Naive B cell (primary cell): Measurements from ENCODE around the gene AP3B1. TPM values are rescaled to one million over a fixed set of nuclear protein-coding genes. Genes with fewer than 3 reads are reported as not detected.
"Not testable (repeated sequence)": the region's sequence is repeated elsewhere in the genome, so short reads cannot be mapped to it uniquely, and the experiment has no call there.

Experiments used
- ATAC-seq, 2 donors: fragments of 150-1000 bp; cut with Tn5 transposase; 2 replicates each; pipeline ENCODE4 v1.10.0; 2021; ENCODE audit warnings: low read depth in 2 of 2, mild to moderate bottlenecking in 2 of 2, moderate library complexity in 2 of 2
- DNase-seq: peaks from one replicate; pipeline ENCODE4 v3.0.0; 2022
- H3K27ac Mint-ChIP-seq, 6 donors: one replicate each; pipeline ENCODE4 v1.8.0; 2020 to 2022; ENCODE audit warnings: mild to moderate bottlenecking in 6 of 6, mixed read lengths in 6 of 6, moderate library complexity in 5 of 6, inconsistent platforms in 2 of 6
- H3K27me3 Mint-ChIP-seq, 3 donors: one replicate each; pipeline ENCODE4 v1.8.0; 2021 to 2022; ENCODE audit warnings: mixed read lengths in 3 of 3, mild to moderate bottlenecking in 1 of 3
- H3K36me3 Mint-ChIP-seq, 2 donors: one replicate each; pipeline ENCODE4 v1.8.0; 2020 to 2022; ENCODE audit warnings: mixed read lengths in 2 of 2, inconsistent platforms in 1 of 2, mild to moderate bottlenecking in 1 of 2
- H3K4me1 Mint-ChIP-seq, 3 donors: one replicate each; pipeline ENCODE4 v1.8.0; 2020 to 2022; ENCODE audit warnings: mixed read lengths in 3 of 3, inconsistent platforms in 1 of 3, mild to moderate bottlenecking in 1 of 3, moderate library complexity in 1 of 3
- H3K4me3 Mint-ChIP-seq, 8 donors: one replicate each; pipeline ENCODE4 v1.8.0; 2020 to 2022; ENCODE audit warnings: mild to moderate bottlenecking in 8 of 8, mixed read lengths in 8 of 8, moderate library complexity in 8 of 8, inconsistent platforms in 2 of 8
- H3K9me3 Mint-ChIP-seq, 7 donors: one replicate each; pipeline ENCODE4 v1.8.0; 2020 to 2022; ENCODE audit warnings: mixed read lengths in 7 of 7, mild to moderate bottlenecking in 5 of 7, inconsistent platforms in 2 of 7, moderate library complexity in 1 of 7
- polyA plus RNA-seq, 6 donors: library from polyadenylated mRNA; unstranded; fragments of 300-500 nt; fragmentation: Illumina TruSeq; gene quantifications; one replicate each; pipeline ENCODE4 v1.2.3, GENCODE V29; 2021; ENCODE audit warnings: low read depth in 6 of 6

The AP3B1 gene
- polyA plus RNA-seq, 6 donors from 2014 or later, result 57.1 to 152 (median 98.9) TPM

DNA sequence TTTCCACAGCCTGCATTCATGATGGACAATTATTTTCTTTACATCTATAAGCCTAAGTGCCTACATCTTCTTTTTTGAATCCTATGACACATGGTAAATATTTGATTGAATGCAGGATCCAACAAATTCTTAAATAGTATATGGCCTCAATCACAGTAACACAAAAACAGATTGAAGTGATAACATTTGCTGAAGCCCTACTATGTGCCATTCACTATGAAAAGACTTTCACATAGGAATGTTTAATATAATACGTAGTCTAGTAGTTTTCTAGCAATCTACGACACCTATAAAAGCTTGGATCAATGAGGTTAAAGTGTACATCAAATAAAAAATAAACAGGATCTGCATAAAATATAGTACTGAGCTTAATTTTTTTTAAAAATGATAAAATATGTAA lies 231.0 kb downstream of the AP3B1 start:
- peaks cover 20 to 24% of the 10 kb centered on the region in 2 donors for H3K36me3 Mint-ChIP-seq
- H3K4me1 Mint-ChIP-seq, result peaks cover 0 to 18% (median 17%) of the 10 kb centered on the region in 3 donors
- ATAC-seq, result no peak
- H3K9me3 Mint-ChIP-seq, result peaks cover 8 to 23% (median 11%) of the 10 kb centered on the region in 7 donors
- no peak overlapping the region for H3K4me3 Mint-ChIP-seq
- no peak overlapping the region for H3K27ac Mint-ChIP-seq
- no peak for DNase-seq
- H3K27me3 Mint-ChIP-seq, result no peaks in the 10 kb centered on the region

DNA sequence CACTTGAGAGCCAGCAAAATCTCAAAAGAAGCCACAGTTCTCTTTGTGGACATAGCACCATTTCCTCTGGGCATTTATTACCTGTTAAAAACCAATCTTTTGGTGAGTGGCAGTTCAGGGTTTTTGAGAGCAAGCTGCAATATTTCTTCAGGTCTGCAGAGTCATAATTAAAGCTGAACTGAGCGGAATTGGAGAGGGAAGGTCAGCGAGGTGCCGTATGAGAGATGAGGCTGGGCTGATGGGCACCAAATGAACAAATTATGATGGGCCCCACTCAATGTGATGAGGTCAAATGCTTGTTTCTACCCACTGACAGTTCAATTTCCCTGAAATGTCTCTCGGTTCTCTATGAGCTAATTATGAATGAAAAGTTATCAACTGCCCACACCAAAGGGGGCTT lies 231.9 kb downstream of the AP3B1 start:
- Mint-ChIP-seq H3K9me3 (peaks cover 5 to 15% (median 6%) of the 10 kb centered on the region in 7 donors), H3K4me1 (peaks cover 0 to 16% (median 10%) of the 10 kb centered on the region in 3 donors), H3K27ac (peak overlapping the region in 1 of 6 donors; percentile 38), H3K27me3 (no peaks in the 10 kb centered on the region), H3K36me3 (peaks cover 14 to 16% of the 10 kb centered on the region in 2 donors), H3K4me3 (no peak overlapping the region)
- ATAC-seq, result no peak
- no peak for DNase-seq

DNA sequence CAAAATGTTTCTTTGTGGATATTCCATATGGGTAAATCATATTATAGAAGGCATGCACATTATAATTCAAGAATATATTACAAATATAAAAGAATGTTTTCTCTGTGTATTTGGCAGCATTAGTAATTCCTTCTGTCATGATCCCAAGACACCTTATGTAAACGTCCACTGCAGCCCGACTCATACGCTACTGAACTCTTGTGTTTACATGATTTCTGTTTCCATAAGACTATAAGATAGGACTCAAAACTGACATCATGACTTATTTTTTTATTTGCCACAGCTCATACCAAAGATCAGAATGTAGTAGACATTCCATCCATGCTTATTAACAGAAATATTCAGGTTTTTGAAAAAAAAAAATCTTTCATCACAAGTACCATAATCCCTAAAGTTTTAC lies 234.1 kb downstream of the AP3B1 start:
- H3K27ac Mint-ChIP-seq, result peak overlapping the region in 1 of 6 donors; percentile 22

DNA sequence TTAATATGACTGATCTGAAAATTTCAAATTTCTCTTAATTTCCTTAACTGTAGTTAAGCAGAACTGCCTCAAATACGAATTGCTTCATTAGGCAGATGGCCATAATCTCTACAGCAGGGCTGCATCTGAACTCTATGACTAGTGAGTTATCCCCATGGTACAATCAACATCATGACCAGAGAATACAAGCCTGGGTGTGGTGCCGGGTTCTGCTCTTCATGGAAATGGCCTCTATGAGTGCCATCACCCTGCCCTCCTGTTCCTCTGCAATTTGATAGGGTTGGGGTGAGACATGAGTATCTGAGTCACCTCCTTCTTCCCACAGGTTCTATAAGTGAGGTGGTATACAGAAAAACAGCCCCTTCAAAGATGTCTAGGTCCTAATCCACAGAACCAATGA lies 235.9 kb downstream of the AP3B1 start:
- DNase-seq, result no peak
- Mint-ChIP-seq H3K27me3 (no peaks in the 10 kb centered on the region), H3K4me1 (peaks cover 0 to 16% (median 12%) of the 10 kb centered on the region in 3 donors), H3K36me3 (no peaks in the 10 kb centered on the region), H3K27ac (peak overlapping the region in 1 of 6 donors; percentile 27), H3K4me3 (no peak overlapping the region), H3K9me3 (no peaks in the 10 kb centered on the region)
- no peak for ATAC-seq

More for the DNA sequence above, 234.1 kb downstream of the AP3B1 start:
- Mint-ChIP-seq H3K9me3 (no peaks in the 10 kb centered on the region), H3K27me3 (no peaks in the 10 kb centered on the region), H3K4me3 (no peak overlapping the region), H3K36me3 (no peaks in the 10 kb centered on the region), H3K4me1 (peaks cover 0 to 12% (median 8%) of the 10 kb centered on the region in 3 donors)
- DNase-seq (no peak), ATAC-seq (no peak)

DNA sequence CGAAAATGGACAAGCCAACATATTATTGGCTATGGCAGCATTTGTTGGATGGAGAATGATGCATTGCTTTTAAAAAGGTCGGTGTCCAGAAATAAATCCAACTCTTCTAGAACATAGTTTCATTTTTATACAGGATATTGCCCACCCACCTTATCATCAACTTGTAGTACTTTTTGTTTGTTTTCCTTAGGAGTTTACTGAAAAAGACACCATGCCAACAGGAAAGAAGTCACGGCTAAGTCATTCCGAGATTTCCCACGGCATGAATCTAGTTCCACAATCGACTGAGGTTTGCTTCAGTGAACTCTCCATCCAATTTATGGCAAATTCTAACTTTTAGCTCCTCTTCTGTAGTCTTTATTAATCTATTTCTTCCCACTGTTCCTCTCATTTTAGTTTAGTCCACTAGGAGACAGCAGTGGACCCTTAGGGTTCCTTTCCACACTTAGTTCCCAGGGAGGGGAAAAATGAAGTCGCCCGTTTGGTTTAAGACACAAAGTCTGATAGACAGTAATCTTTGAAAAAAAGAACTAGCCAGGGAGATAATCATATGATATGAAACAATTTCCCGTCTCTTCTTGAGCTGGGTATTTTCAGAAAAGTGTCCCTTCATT lies 237.5 kb downstream of the AP3B1 start:
- Mint-ChIP-seq H3K4me3 (no peak overlapping the region), H3K4me1 (peaks cover 0 to 18% (median 12%) of the 10 kb centered on the region in 3 donors), H3K27ac (peak overlapping the region in 1 of 6 donors; percentile 21), H3K27me3 (no peaks in the 10 kb centered on the region), H3K36me3 (no peaks in the 10 kb centered on the region), H3K9me3 (no peaks in the 10 kb centered on the region)
- ATAC-seq, result no peak
- DNase-seq, result no peak

DNA sequence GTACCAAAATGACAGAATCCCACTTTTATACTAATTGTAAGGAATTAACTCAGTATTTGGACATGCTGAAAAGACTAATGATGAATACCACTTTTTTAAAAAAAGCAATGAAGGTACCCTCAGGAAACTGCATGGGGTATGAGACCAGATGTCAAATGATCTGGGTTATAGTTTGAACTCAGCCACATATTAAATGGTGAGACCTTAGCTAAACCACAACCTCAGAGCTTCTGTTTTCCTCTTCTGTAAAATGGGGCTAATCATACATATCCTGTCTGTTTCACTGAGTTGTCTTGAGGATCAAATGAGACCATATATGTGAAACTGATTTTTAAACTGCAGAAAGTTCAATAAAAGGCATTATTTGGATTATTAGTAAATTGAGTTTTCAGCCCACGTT lies 238.4 kb downstream of the AP3B1 start:
- no peak overlapping the region for H3K4me3 Mint-ChIP-seq
- no peaks in the 10 kb centered on the region for H3K27me3 Mint-ChIP-seq
- DNase-seq (no peak), ATAC-seq (no peak)
- no peaks in the 10 kb centered on the region for H3K36me3 Mint-ChIP-seq
- H3K4me1 Mint-ChIP-seq, result peaks cover 0 to 18% (median 12%) of the 10 kb centered on the region in 3 donors
- H3K27ac Mint-ChIP-seq, result peak overlapping the region in 1 of 6 donors; percentile 16
- H3K9me3 Mint-ChIP-seq, result no peaks in the 10 kb centered on the region

DNA sequence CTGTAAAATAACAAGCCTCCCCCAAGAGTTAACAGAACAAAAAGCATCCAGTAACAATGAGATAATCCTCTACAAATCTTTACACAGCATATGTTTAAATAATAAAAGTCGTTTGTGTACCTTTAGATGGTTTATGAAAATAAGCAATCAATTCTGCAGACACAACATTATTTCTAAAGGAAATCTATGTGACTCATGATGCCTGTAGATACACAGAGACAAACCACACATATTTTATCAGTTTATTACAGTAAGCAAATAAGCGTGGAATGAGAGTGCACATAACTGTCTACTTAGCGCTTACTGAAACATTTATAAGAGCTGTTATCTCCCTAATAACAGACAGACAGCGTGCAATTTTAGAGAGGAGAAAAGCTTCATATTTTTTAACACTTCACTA lies 243.6 kb downstream of the AP3B1 start:
- no peak overlapping the region for H3K27ac Mint-ChIP-seq
- H3K27me3 Mint-ChIP-seq, result no peaks in the 10 kb centered on the region
- no peak for ATAC-seq
- no peak for DNase-seq
- no peak overlapping the region for H3K4me3 Mint-ChIP-seq
- peaks cover 0 to 7% (median 5%) of the 10 kb centered on the region in 7 donors for H3K9me3 Mint-ChIP-seq
- H3K36me3 Mint-ChIP-seq, result peaks cover 14 to 15% of the 10 kb centered on the region in 2 donors
- H3K4me1 Mint-ChIP-seq, result peaks cover 0 to 6% (median 4%) of the 10 kb centered on the region in 3 donors

DNA sequence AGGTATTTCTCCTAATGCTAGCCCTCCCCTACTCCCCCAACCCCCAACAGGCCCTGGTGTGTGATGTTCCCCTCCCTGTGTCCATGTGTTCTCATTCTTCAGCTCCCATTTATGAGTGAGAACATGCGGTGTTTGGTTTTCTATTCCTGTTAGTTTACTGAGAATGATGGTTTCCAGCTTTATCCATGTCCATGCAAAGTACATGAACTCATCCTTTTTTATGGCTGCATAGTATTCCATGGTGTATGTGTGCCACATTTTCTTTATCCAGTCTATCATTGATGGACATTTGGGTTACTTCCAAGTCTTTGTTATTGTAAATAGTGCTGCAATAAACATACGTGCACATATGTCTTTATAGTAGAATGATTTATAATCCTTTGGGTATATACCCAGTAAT lies 247.7 kb downstream of the AP3B1 start:
- H3K36me3 Mint-ChIP-seq, result peaks cover 27 to 32% of the 10 kb centered on the region in 2 donors
- DNase-seq, H3K27me3 Mint-ChIP-seq, H3K4me3 Mint-ChIP-seq, H3K27ac Mint-ChIP-seq, H3K9me3 Mint-ChIP-seq, H3K4me1 Mint-ChIP-seq, ATAC-seq: not testable (repeated sequence)

DNA sequence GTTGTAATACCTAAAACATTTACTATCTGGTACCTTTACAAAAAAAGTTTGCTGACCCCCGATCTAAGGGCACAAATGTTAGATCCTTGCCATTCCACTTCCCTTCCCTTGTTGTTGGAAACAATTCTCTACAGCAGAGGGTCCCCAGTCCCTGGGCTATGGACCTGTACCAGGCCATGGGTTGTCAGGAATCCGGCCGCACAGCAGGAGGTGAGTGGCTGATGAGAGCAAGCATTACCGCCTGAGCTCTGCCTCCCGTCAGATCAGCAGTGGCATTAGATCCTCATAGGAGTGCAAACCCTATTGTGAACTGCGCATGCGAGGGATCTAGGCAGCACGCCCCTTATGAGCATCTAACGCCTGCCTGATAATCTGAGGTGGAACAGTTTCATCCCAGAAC lies 248.5 kb downstream of the AP3B1 start:
- H3K9me3 Mint-ChIP-seq, result peaks cover 0 to 7% (median 5%) of the 10 kb centered on the region in 7 donors

DNA sequence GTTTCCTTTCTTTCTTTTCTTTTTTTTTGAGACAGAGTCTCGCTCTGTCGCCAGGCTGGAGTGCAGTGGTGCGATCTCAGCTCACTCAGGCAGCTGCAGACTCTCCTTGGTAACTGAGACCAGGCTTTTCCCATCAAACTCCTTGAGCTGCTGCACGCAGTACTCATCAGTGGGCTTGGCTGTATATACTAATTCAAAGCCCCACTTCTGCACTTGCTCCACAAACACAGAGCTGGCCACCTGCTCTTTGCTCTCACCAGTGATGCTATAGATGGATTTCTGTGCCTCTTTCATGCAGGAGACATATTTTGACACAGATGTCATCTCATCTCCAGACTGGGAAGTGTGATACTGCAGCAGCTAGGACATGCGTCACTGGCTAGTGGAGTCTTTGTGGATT lies 252.7 kb downstream of the AP3B1 start:
- Mint-ChIP-seq H3K36me3 (peaks cover 21 to 43% of the 10 kb centered on the region in 2 donors), H3K27me3 (no peaks in the 10 kb centered on the region), H3K4me3 (no peak overlapping the region), H3K27ac (no peak overlapping the region), H3K9me3 (peaks cover 0 to 5% (median 0%) of the 10 kb centered on the region in 7 donors), H3K4me1 (peaks cover 5 to 7% (median 5%) of the 10 kb centered on the region in 3 donors)
- DNase-seq (no peak), ATAC-seq (no peak)

More for the DNA sequence above, 248.5 kb downstream of the AP3B1 start:
- no peak for DNase-seq
- Mint-ChIP-seq H3K4me3 (no peak overlapping the region), H3K27me3 (no peaks in the 10 kb centered on the region), H3K36me3 (peaks cover 27 to 32% of the 10 kb centered on the region in 2 donors), H3K27ac (peak overlapping the region in 1 of 6 donors; percentile 26), H3K4me1 (peaks cover 5 to 7% (median 5%) of the 10 kb centered on the region in 3 donors)
- no peak for ATAC-seq

DNA sequence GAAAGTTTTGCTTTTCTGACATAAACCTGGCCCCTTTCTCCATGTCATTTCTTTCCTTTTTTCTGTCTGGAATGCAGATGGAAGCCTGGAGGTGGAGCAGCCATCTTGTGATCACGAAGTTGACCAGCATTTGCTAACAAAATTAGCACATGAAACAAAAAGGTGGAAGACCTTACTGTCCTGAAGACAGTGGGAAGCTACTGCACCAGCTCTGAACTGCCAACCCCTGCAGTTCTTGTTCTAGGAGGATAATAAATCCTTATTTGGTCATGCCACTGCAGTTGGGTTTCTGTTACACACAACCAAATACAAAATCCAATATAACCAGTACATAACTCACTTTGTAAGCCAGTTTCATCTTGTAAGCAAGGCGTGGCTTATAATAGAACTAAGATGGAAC lies 269.0 kb downstream of the AP3B1 start:
- peaks cover 13 to 25% of the 10 kb centered on the region in 2 donors for H3K36me3 Mint-ChIP-seq
- H3K9me3 Mint-ChIP-seq, result no peaks in the 10 kb centered on the region
- H3K4me3 Mint-ChIP-seq, result no peak overlapping the region
- H3K27me3 Mint-ChIP-seq, result no peaks in the 10 kb centered on the region
- H3K4me1 Mint-ChIP-seq, result peaks cover 5 to 10% (median 9%) of the 10 kb centered on the region in 3 donors
- no peak for ATAC-seq
- DNase-seq, result no peak
- peak overlapping the region in 1 of 6 donors; percentile 39 for H3K27ac Mint-ChIP-seq

DNA sequence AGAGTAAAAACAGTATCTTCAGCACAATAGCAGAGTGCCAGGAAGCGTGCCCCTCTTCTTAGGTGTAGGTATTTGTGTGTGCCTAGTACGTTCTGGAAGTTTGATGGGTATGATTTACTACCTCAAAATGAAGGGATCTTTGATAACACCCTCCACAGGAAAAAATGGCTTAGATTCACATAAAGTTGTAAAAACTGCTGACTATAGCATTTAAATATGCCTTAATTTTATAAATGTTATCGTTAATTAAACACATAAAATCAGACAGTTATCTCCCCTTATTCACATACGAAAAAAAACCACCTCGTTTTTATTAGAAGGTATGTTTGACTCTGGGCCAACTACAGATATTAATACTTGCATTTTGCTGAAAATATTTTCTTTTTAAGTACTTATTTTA lies 274.8 kb downstream of the AP3B1 start:
- ATAC-seq (no peak), DNase-seq (no peak)
- Mint-ChIP-seq H3K27ac (no peak overlapping the region), H3K27me3 (no peaks in the 10 kb centered on the region), H3K9me3 (no peaks in the 10 kb centered on the region), H3K36me3 (peaks cover 0 to 4% of the 10 kb centered on the region in 2 donors), H3K4me1 (peaks cover 5 to 10% (median 9%) of the 10 kb centered on the region in 3 donors), H3K4me3 (no peak overlapping the region)

DNA sequence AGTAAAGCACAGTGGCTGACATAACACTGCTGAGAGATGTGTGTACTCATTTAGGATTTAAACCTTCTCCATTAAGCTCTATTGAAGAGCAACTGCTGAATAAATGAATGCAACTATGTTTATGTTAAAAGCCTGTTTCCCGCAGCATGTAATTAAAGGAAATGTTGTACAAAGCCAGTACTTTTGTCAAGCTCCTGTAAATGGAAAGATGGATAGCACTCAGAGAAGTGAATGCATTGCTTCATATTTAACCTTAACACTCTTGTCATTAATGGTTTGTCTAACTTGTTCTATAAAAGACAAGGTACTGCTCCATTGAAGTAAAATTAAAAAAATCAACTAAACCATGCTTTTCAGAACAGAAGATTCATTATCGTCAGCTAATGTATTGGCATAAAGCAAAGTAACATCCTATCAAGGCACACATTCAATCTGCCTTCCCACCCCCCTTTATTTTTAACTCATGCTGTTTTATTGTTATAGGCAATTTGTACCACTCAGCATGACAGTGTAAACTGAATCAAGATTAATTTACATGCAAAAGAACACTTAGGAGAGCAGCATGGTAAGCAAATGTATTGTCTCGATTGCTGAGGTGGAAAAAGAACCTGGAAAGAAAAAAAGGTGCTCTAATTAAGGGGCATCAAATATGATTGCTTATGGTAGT lies 277.5 kb downstream of the AP3B1 start:
- Mint-ChIP-seq H3K36me3 (peaks cover 0 to 4% of the 10 kb centered on the region in 2 donors), H3K27me3 (no peaks in the 10 kb centered on the region), H3K27ac (peak overlapping the region in 1 of 6 donors; percentile 26), H3K9me3 (no peaks in the 10 kb centered on the region), H3K4me1 (no peaks in the 10 kb centered on the region), H3K4me3 (no peak overlapping the region)
- DNase-seq (no peak), ATAC-seq (no peak)

DNA sequence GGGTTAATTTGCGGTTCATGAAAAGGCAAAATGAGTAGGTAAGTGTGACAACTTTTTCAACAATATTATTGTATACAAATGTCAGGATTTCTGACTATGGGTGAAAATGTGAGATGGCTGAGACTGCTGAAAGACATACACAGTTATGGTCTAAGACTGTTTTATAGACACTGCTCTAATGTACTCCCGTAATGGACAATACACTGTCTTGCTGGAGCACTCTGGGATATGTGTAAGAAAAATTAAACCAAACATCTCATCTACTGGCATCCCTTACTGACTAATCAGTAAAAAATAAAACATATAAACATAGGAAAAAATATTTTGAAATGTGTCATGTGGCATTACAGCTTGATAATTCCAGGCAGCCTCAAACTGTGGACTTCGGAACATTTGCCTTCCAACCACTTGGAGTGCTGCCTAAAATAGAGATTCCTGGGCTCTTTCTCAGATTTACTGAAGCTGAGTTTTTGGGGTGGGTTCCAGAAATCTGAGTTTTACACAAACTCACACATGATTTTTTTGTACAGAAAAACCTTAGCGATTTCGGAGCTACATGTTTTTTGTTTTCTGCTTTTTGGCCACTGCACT lies 284.5 kb downstream of the AP3B1 start:
- Mint-ChIP-seq H3K27ac (peak overlapping the region in 1 of 6 donors; percentile 46), H3K4me1 (peaks cover 0 to 7% (median 0%) of the 10 kb centered on the region in 3 donors), H3K36me3 (peaks cover 0 to 3% of the 10 kb centered on the region in 2 donors), H3K4me3 (no peak overlapping the region), H3K9me3 (no peaks in the 10 kb centered on the region), H3K27me3 (no peaks in the 10 kb centered on the region)
- ATAC-seq, result no peak
- DNase-seq, result no peak
